ENCODE data around the gene HSDL1. TPM values are rescaled to one million over a fixed set of nuclear protein-coding genes. Genes with fewer than 3 reads are reported as not detected.

The HSDL1 gene
- 60.2 TPM for polyA plus RNA-seq (ENCODE audit: insufficient read length)
- long read RNA-seq, donor 1, transcript HSDL1-201 (6 exons, 3,519 nt): minor isoform, 14 of 33 reads
- long read RNA-seq, donor 1, transcript HSDL1-208 (1 exons, 3,059 nt): major isoform, 17 of 33 reads
- long read RNA-seq, donor 1, partial matches to known transcripts: 0 of 33 reads
- long read RNA-seq, donor 1, other reads (novel, unspliced or antisense): 0 of 33 reads
- long read RNA-seq, donor 2, transcript HSDL1-201 (6 exons, 3,519 nt): minor isoform, 8 of 17 reads
- long read RNA-seq, donor 2, transcript HSDL1-208 (1 exons, 3,059 nt): major isoform, 9 of 17 reads
- long read RNA-seq, donor 2, partial matches to known transcripts: 0 of 17 reads
- long read RNA-seq, donor 2, other reads (novel, unspliced or antisense): 0 of 17 reads
- long read RNA-seq, donor 3, transcript HSDL1-208 (1 exons, 3,059 nt): major isoform, 17 of 25 reads
- long read RNA-seq, donor 3, transcript HSDL1-201 (6 exons, 3,519 nt): minor isoform, 7 of 25 reads
- long read RNA-seq, donor 3, partial matches to known transcripts: 0 of 25 reads
- long read RNA-seq, donor 3, other reads (novel, unspliced or antisense): 0 of 25 reads
- long read RNA-seq, donor 4, transcript HSDL1-208 (1 exons, 3,059 nt): major isoform, 6 of 6 reads
- long read RNA-seq, donor 4, partial matches to known transcripts: 0 of 6 reads
- long read RNA-seq, donor 4, other reads (novel, unspliced or antisense): 0 of 6 reads
- long read RNA-seq, donor 5, transcript HSDL1-208 (1 exons, 3,059 nt): major isoform, 21 of 37 reads
- long read RNA-seq, donor 5, transcript HSDL1-201 (6 exons, 3,519 nt): minor isoform, 14 of 37 reads
- long read RNA-seq, donor 5, partial matches to known transcripts: 0 of 37 reads
- long read RNA-seq, donor 5, other reads (novel, unspliced or antisense): 0 of 37 reads
- long read RNA-seq, donor 6, transcript HSDL1-208 (1 exons, 3,059 nt): major isoform, 21 of 27 reads
- long read RNA-seq, donor 6, transcript HSDL1-201 (6 exons, 3,519 nt): minor isoform, 5 of 27 reads
- long read RNA-seq, donor 6, partial matches to known transcripts: 0 of 27 reads
- long read RNA-seq, donor 6, other reads (novel, unspliced or antisense): 0 of 27 reads
- long read RNA-seq, donor 7, transcript HSDL1-201 (6 exons, 3,519 nt): major isoform, 12 of 25 reads
- long read RNA-seq, donor 7, transcript HSDL1-208 (1 exons, 3,059 nt): minor isoform, 11 of 25 reads
- long read RNA-seq, donor 7, partial matches to known transcripts: 0 of 25 reads
- long read RNA-seq, donor 7, other reads (novel, unspliced or antisense): 0 of 25 reads
- long read RNA-seq, donor 8, transcript HSDL1-208 (1 exons, 3,059 nt): major isoform, 5 of 11 reads
- long read RNA-seq, donor 8, transcript HSDL1-201 (6 exons, 3,519 nt): major isoform, 5 of 11 reads
- long read RNA-seq, donor 8, partial matches to known transcripts: 0 of 11 reads
- long read RNA-seq, donor 8, other reads (novel, unspliced or antisense): 0 of 11 reads

- peak; percentile 91 for DNase-seq
These were observed at the start of gene HSDL1, which contains the start of gene DNAAF1 for GRCh38 chr16:84144859-84145639. TSS of gene HSDL1 (minus strand) at chr16:84145177. CDS start at chr16:84131321, 13,856 bp downstream. TSS of gene DNAAF1 (plus strand) at chr16:84145308. CDS start at chr16:84145441, 133 bp downstream.

DNA sequence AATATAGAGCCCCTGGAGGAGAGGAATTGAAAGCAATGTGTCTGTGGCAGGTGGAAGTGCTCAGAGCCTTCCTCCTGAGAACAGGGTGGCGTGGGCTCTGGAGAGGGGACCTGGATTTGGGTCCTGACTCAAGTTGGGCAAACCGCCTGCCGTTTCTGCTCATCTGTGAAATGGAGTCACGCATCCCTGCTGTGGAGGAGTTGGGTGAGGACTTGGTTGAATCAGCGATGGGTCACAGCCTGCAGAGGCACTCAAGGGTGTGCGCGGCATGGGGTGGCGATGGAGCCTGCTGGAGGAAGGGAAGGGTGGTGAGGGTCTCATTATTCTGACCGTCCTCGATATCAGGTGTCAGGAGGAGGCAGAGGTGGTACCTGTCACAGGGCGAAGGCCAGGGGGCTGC, 49.0 kb upstream of the HSDL1 start:
- no peak for DNase-seq

- no peak for DNase-seq
These were observed 48.5 kb upstream of the HSDL1 start for GRCh38 chr16:84193480-84193879.

DNA sequence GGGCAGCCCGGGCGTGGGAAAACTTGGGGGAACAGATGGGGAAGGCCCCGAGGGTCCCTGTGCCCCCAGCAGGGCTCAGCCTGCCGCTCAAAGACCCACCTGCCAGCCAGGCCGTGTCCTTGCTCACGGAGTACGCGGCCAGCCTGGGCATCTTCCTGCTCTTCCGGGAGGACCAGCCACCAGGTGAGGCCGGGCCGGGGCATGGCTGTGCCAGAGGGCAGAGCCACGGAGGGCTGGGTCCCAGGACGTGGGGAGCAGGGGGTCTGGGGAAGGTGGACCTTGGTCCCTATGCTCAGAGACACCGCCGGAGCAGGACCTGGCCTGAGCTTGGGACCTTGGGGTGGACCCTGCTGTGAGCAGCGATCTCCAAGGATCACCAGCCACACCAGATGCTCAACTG, 46.5 kb upstream of the HSDL1 start:
- DNase-seq: no peak

DNA sequence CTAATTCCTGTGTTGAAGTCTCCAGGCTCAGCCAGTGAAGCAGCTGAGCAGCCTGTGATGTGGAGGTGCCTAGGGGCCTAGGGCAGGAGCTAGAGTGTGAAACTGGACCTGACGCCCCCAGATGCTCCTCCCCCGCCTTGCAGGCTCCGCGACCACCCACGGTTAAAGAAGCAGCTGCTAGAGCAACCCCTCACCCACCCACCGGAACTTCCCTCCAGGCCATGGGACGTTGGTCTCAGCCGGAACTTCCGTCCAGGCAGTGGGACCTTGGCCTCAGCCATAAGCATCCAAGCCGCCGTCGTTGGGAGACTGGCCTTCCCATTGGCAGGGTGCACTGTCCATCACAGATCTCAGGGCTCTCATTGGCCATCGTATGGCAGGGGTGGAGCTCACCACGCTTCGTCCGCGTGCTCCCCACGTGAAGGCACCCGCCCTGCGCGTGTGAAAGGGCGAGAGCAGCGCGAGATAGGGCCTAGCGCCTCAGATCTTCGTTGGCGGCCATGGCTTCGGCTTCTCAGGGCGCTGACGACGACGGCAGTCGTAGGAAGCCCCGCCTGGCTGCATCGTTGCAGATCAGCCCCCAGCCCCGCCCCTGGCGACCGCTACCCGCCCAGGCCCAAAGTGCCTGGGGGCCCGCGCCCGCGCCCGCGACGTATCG, 45.9 kb upstream of the HSDL1 start, which contains the start of gene ADAD2:
Gene ADAD2 (plus strand): TSS at position 427 of the 658 bp plus-strand sequence. CDS start 74 bp downstream, at position 501.
- no peak for DNase-seq

DNA sequence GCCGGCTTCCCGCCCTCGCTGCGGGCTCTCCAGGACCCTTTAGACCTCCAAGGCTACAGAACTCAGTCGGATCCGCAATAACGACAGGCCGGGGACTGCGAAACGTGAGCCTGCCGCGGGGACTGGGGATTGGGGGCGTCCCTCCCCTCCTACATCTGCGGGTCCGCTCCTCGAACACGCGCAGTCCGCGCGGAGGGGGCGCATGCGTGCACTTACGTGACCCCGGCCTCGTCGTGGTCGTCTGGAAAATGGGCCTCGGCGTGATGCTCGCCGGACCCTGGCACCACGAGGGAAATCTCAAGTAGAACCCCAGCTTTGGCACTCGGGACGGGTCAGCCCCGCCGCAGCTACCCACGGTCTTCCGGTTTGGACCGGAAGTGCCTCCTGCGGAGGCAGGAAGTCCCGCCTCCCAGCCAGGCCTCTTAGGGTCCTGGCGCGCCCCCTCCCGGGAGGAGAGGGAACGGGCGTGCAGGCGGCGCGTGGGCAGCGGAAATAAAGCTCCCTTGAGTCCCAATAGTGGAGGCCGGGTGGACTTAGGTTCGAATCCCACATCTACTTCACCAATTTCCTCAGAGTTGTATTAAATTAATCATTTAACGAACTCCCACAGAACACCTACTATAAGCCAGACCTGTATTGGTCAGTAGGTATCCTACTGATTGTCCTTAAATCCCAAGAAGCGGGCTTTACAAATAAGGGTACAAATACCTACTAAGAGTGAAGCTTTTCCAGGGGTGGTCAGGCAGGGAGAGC, 41.9 kb upstream of the HSDL1 start, which contains the start of gene TAF1C:
Gene TAF1C (minus strand): TSS at position 373 of the 753 bp plus-strand sequence. CDS start 2,069 bp downstream, outside the sequence.
- peak; percentile 93 for DNase-seq

GRCh38 chr16:84184775-84185174, 39.8 kb upstream of the HSDL1 start:
- no peak for DNase-seq

- no peak for DNase-seq
These were observed 39.1 kb upstream of the HSDL1 start for GRCh38 chr16:84183911-84184591.

- DNase-seq: no peak
These were observed 38.5 kb upstream of the HSDL1 start for GRCh38 chr16:84183572-84183875.

- DNase-seq: no peak
These were observed 37.9 kb upstream of the HSDL1 start for GRCh38 chr16:84182680-84183571.

DNA sequence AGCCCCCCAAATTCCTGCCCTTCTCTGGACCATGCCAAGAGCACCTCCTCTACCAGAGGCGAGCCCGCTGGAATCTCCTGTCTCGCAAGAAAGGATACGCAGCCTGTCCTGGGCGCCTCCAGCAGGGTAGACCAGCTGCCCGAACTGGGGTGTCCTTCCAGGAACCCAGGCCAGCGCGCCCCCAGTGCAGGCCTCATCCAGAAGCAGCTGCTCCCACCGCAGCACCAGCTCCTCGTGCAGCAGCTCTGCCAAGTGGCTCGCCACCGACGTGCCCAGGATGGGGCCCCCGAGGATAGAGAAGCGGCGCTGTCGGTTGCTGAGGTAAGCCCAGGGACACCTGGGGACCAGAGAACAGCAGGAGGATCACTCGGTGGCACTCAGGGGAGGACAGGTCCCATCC, 37.1 kb upstream of the HSDL1 start:
- no peak for DNase-seq

DNA sequence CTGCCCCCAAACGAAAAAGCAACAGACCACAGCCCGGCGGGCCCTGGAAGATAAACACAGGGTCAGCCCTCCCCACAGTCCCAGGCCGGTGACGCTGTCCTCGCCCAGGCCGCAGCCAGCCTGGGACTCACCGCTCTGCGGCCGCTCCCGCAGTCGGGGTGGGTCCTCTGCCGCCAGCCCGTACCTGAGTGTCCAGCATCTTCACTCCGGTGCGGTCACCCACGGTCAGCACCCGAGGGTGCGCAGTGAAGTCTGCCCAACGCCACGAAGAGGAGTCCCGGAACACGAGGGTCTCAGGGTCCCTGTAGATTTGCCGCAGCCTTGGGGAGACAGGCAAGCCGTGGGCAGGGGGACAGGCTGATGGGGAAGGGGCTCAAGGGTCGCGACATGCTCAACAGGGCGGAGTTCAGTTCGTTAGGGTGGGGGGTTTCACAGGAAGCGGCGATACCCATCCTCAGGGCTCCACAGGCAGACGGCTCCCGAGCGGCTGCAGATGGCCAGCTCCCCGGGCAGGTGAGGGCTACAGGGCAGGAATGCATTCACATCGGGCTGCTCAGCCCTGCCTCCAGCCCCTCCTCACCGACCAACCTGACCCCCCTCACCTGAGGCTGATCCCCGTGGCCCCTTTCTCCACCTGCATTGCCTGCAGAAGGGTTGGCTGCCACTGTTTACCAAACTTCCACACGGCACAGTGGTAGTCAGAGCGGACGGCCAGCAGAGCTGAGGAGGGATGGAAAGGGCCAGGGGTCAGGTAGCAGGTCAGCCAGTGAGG, 36.4 kb upstream of the HSDL1 start:
- DNase-seq: no peak

DNA sequence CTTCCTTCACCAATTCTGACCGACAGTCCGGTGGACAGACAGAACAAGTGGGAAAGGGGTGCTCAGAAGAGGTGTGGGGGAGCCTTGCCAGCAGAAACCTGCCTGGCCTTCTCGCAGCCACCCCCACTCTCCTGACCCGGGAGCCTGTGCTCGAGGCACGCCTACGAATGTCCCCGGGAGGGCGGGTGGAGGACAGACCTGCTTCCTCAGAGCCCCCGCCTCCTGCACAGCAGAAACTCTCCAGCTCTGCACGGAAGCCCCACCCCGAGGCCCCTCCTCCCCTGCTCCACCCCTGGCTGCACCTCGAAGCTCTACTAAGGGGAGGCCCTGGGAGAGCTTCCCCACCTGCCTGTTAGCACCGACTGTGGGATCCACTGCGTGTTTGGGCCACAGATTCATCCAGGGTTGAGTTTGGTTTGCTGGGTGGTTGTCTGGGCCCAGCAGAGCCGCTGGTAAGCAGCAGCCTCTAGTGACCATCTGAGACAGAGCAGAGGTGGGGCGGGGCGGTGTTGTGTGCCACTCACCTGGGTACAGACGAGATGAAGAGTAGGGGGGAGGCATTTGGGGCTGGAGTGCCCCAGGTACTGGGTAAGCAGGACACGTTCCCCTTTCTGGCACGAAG, 35.7 kb upstream of the HSDL1 start:
- no peak for DNase-seq

DNA sequence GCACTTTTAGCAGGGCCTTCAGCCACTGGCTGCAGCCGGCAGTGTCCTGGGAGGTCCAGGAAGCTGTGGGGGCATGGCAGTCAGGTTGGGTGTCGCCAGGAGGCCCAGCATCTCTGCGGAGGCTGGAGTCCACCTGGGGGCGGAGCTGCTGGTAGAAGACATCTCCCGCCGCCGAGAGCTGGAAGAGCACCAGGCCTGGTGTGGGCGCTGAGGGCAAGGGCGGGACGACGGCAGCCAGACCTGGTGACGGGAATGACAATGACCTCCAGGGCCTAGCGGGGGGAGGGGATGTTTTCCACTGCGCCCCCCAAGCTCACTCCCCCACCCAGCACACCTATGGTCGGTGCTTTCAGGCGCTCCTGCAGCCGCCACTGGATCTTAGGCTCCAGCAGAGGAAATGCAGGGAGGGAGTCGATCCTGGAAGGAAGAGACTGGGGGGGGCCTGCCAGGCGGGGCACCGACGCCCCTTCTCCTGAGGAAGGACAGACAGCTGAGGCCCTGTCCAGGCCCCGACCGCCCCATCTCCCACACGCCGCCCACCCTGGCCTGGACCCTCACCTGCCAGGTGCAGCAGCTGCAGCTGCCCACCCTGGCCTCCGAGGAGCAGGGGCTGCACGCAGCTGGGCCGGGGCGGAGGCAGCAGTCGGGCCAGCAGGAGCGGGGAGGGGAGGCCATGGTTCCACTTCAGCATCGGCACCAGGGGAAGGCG, 34.8 kb upstream of the HSDL1 start:
- no peak for DNase-seq

DNA sequence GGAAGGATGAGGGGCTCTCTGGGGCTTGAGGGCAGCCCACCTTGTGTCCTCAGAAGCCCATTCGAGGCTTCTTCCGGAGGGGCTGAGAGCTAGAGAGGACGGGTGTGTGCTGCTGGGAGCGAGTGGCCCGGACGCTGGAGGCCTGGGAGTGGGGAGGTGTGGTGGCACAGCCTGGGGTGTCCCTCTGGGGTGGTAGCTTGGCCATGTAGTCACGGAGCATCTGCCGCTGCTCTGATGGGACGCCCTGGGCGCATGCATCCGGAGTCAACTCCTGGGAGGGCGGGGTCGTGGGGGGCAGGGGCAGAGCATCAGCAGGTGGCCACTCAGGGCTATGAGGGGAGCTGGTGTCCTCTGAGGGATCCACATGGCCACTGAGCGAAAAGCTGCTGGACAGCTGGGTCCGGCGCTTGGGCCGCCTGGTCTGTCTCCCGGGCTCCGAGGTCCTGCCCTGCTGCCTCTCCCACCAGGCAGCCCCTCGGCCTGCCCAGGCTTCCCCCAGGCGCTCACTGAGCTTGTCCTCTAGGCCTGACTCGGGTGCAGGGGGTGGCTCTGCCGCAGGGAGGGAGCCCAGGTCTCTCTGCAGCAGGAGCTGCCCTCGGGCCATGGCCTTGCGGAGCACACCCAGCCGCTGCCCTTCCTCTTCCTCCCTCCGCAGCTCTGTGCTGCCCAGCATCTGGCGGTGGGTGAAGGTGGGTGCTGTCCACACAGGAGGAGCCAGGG, 34.1 kb upstream of the HSDL1 start:
- DNase-seq: no peak

Measured in left kidney (tissue), 8 donors.